Osteoblast (primary cell): Measurements from ENCODE around the gene ZNF608. TPM values are rescaled to one million over a fixed set of nuclear protein-coding genes. Genes with fewer than 3 reads are reported as not detected.

ENCODE experiments used
- DNase-seq: peaks from one replicate; pipeline ENCODE4 v3.0.0; 2011; ENCODE audit warnings: low spot score, mixed read lengths; ENCODE audit not compliant: insufficient read length; ENCODE audit errors: missing footprints
- H2AFZ ChIP-seq: 2 replicates; pipeline ENCODE4 v1.6.0; 2011; ENCODE audit warnings: mild to moderate bottlenecking, low read length
- H3K27ac ChIP-seq: 2 replicates; pipeline ENCODE4 v1.5.1; 2011; ENCODE audit warnings: mild to moderate bottlenecking, low read depth, low read length, moderate library complexity
- H3K27me3 ChIP-seq: 2 replicates; pipeline ENCODE4 v1.6.0; 2012; ENCODE audit warnings: mild to moderate bottlenecking, control low read depth, inconsistent platforms, low read length, moderate library complexity; ENCODE audit not compliant: insufficient read depth
- H3K36me3 ChIP-seq: 2 replicates; pipeline ENCODE4 v1.5.1; 2011; ENCODE audit warnings: mild to moderate bottlenecking, low read length, control low read depth, moderate library complexity; ENCODE audit not compliant: insufficient read depth
- H3K4me1 ChIP-seq: 2 replicates; pipeline ENCODE4 v1.5.1; 2011; ENCODE audit warnings: mild to moderate bottlenecking, low read length, control low read depth, moderate library complexity; ENCODE audit not compliant: insufficient read depth
- H3K4me2 ChIP-seq: 2 replicates; pipeline ENCODE4 v1.6.0; 2011; ENCODE audit warnings: mild to moderate bottlenecking, low read length; ENCODE audit not compliant: insufficient read depth
- H3K4me3 ChIP-seq: fragments of 200-600 bp; sonication (generic); 3 replicates; pipeline ENCODE4 v1.5.1; 2012; ENCODE audit warnings: mild to moderate bottlenecking, low read length, inconsistent platforms; ENCODE audit not compliant: insufficient read depth
- H3K79me2 ChIP-seq: 2 replicates; pipeline ENCODE4 v1.6.0; 2012; ENCODE audit warnings: mild to moderate bottlenecking, low read length, control low read depth, inconsistent platforms; ENCODE audit not compliant: insufficient read depth
- H3K9me3 ChIP-seq: 2 replicates; pipeline ENCODE4 v1.5.1; 2011; ENCODE audit warnings: low read depth, low read length, control low read depth
- H4K20me1 ChIP-seq: 2 replicates; pipeline ENCODE4 v1.6.0; 2012; ENCODE audit warnings: mild to moderate bottlenecking, low read length, control low read depth; ENCODE audit not compliant: insufficient read depth
- CTCF ChIP-seq: IDR thresholded peaks from 2 replicates; pipeline ENCODE4 v1.5.1; 2011; ENCODE audit warnings: mild to moderate bottlenecking, low read depth, low read length, moderate library complexity; ENCODE audit errors: extremely low read depth
- total RNA-seq: library from RNA; depleted of rRNA; stranded (reverse); fragments of >200 nt; gene quantifications from 2 replicates; pipeline ENCODE4 v1.2.3, GENCODE V29; 2012

ZNF608 gene
- total RNA-seq, 1 donor = 11.6 TPM

GRCh38 chr5:124701873-124702425 is 44.5 kb downstream of the ZNF608 start:
- DNase-seq = no peak
- no peak overlapping the region for H2AFZ ChIP-seq
- H3K27ac ChIP-seq = no peak overlapping the region
- no peaks in the 10 kb centered on the region for H3K9me3 ChIP-seq
- no peaks in the 10 kb centered on the region for H3K4me1 ChIP-seq
- no peak overlapping the region for H3K4me2 ChIP-seq
- peaks cover 4% of the 10 kb centered on the region for H4K20me1 ChIP-seq
- no peak for TF ChIP-seq CTCF
- no peaks in the 10 kb centered on the region for H3K27me3 ChIP-seq
- H3K79me2 ChIP-seq = no peaks in the 10 kb centered on the region
- no peaks in the 10 kb centered on the region for H3K36me3 ChIP-seq
- no peak overlapping the region for H3K4me3 ChIP-seq

GRCh38 chr5:124701016-124701415 is 45.4 kb downstream of the ZNF608 start:
- no peak for DNase-seq
- Histone ChIP-seq H3K36me3 (no peaks in the 10 kb centered on the region), H3K27ac (no peak overlapping the region), H3K4me3 (no peak overlapping the region), H3K4me2 (no peak overlapping the region), H3K4me1 (no peaks in the 10 kb centered on the region), H4K20me1 (peaks cover 4% of the 10 kb centered on the region), H2AFZ (no peak overlapping the region), H3K79me2 (no peaks in the 10 kb centered on the region), H3K9me3 (no peaks in the 10 kb centered on the region), H3K27me3 (no peaks in the 10 kb centered on the region)
- no peak for TF ChIP-seq CTCF

DNA sequence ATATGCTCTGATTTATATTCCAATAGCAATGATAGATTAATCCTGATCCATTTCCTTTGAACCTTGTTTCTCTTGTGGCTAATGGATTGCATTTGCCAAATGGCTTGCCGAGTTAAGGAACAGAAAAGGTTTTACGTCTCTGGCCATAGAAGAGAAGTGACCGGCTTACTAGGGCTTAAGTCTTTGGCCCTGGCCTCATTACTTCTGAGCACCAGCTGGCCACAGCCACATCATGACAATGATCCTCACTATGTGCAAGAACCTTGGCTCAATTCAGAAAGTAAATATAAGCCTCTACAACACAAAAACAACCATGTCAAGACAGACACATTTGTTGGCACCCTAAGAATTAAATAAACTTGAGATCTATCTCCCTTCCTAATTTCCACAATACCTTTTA is 46.1 kb downstream of the ZNF608 start:
- no peak for TF ChIP-seq CTCF
- Histone ChIP-seq H3K4me1 (no peaks in the 10 kb centered on the region), H3K4me2 (no peak overlapping the region), H3K4me3 (no peak overlapping the region), H3K27ac (no peak overlapping the region), H3K79me2 (no peaks in the 10 kb centered on the region), H4K20me1 (no peaks in the 10 kb centered on the region), H3K9me3 (no peaks in the 10 kb centered on the region), H3K27me3 (no peaks in the 10 kb centered on the region), H2AFZ (no peak overlapping the region), H3K36me3 (no peaks in the 10 kb centered on the region)
- DNase-seq = no peak

- DNase-seq = no peak
- H3K4me1 ChIP-seq = no peaks in the 10 kb centered on the region
- H3K36me3 ChIP-seq = no peaks in the 10 kb centered on the region
- TF ChIP-seq CTCF = no peak
- H2AFZ ChIP-seq = no peak overlapping the region
- H3K9me3 ChIP-seq = no peaks in the 10 kb centered on the region
- no peak overlapping the region for H3K4me2 ChIP-seq
- H3K27ac ChIP-seq = no peak overlapping the region
- no peaks in the 10 kb centered on the region for H4K20me1 ChIP-seq
- H3K79me2 ChIP-seq = no peaks in the 10 kb centered on the region
- H3K27me3 ChIP-seq = no peaks in the 10 kb centered on the region
- H3K4me3 ChIP-seq = no peak overlapping the region
These were observed 47.7 kb downstream of the ZNF608 start for GRCh38 chr5:124698770-124699169.
